Astrocyte (in vitro differentiated cells and primary cell): ENCODE measurements around the gene EVX1. TPM values are rescaled to one million over a fixed set of nuclear protein-coding genes. Genes with fewer than 3 reads are reported as not detected.

Experiments used
- DNase-seq: peaks from one replicate; pipeline ENCODE4 v3.0.0-alpha.2; 2010; ENCODE audit warnings: low read depth
- FAIRE-seq: peaks from 2 replicates; lab custom pipeline; 2011; peaks lifted over from hg19 to GRCh38; lab: Jason Lieb, UNC
- H2AFZ ChIP-seq: 2 replicates; pipeline ENCODE4 v1.6.0; 2012; ENCODE audit warnings: low read depth, low read length, inconsistent platforms
- H3K27ac ChIP-seq: 2 replicates; pipeline ENCODE4 v1.5.1; 2011; ENCODE audit warnings: low read depth, low read length, inconsistent platforms
- H3K27me3 ChIP-seq: 2 replicates; pipeline ENCODE4 v1.6.0; 2011; ENCODE audit warnings: low read length, inconsistent platforms; ENCODE audit not compliant: insufficient read depth
- H3K36me3 ChIP-seq: 2 replicates; pipeline ENCODE4 v1.5.1; 2011; ENCODE audit warnings: low read length, inconsistent platforms; ENCODE audit not compliant: insufficient read depth
- H3K4me1 ChIP-seq: 2 replicates; pipeline ENCODE4 v1.5.1; 2011; ENCODE audit warnings: low read length, inconsistent platforms; ENCODE audit not compliant: insufficient read depth
- H3K4me2 ChIP-seq: 2 replicates; pipeline ENCODE4 v1.6.0; 2012; ENCODE audit warnings: low read length, inconsistent platforms
- H3K4me3 ChIP-seq: 2 replicates; pipeline ENCODE4 v1.5.1; 2011; ENCODE audit warnings: low read depth, mild to moderate bottlenecking, low read length, inconsistent platforms; ENCODE audit not compliant: insufficient read depth
- H3K79me2 ChIP-seq: 2 replicates; pipeline ENCODE4 v1.6.0; 2012; ENCODE audit warnings: mild to moderate bottlenecking, low read length, inconsistent platforms; ENCODE audit not compliant: insufficient read depth
- H3K9ac ChIP-seq: 2 replicates; pipeline ENCODE4 v1.6.0; 2012; ENCODE audit warnings: mild to moderate bottlenecking, low read length, inconsistent platforms
- H3K9me3 ChIP-seq: 2 replicates; pipeline ENCODE4 v1.5.1; 2012; ENCODE audit warnings: low read depth, mild to moderate bottlenecking, low read length, inconsistent platforms; ENCODE audit not compliant: insufficient read depth
- H4K20me1 ChIP-seq: 2 replicates; pipeline ENCODE4 v1.6.0; 2012; ENCODE audit warnings: low read length, inconsistent platforms; ENCODE audit not compliant: insufficient read depth
- H3K27ac Mint-ChIP-seq: one replicate; pipeline ENCODE4 v1.8.0; 2021; ENCODE audit warnings: mild to moderate bottlenecking, mixed read lengths; ENCODE audit not compliant: unreplicated experiment
- H3K27me3 Mint-ChIP-seq: one replicate; pipeline ENCODE4 v1.8.0; 2021; ENCODE audit warnings: low read depth, mixed read lengths; ENCODE audit not compliant: unreplicated experiment
- H3K36me3 Mint-ChIP-seq: one replicate; pipeline ENCODE4 v1.8.0; 2021; ENCODE audit warnings: low read depth, mixed read lengths; ENCODE audit not compliant: unreplicated experiment
- H3K4me1 Mint-ChIP-seq: one replicate; pipeline ENCODE4 v1.8.0; 2021; ENCODE audit warnings: low read depth, mixed read lengths; ENCODE audit not compliant: unreplicated experiment
- H3K4me3 Mint-ChIP-seq: one replicate; pipeline ENCODE4 v1.8.0; 2021; ENCODE audit warnings: mild to moderate bottlenecking, moderate library complexity, mixed read lengths; ENCODE audit not compliant: unreplicated experiment
- H3K9me3 Mint-ChIP-seq: one replicate; pipeline ENCODE4 v1.8.0; 2021; ENCODE audit warnings: mild to moderate bottlenecking, mixed read lengths; ENCODE audit not compliant: unreplicated experiment
- EZH2 ChIP-seq: IDR thresholded peaks from 2 replicates; pipeline ENCODE4 v1.6.1; 2012; ENCODE audit warnings: mild to moderate bottlenecking, low read length, inconsistent platforms; ENCODE audit not compliant: insufficient read depth
- total RNA-seq: library from RNA; stranded (reverse); gene quantifications from 2 replicates; pipeline ENCODE4 v1.2.1, GENCODE V29; 2021
- TF ChIP-seq, protein P1 (sequence below): IDR thresholded peaks from 2 replicates; pipeline ENCODE4 v1.5.1; 2011; ENCODE audit warnings: low read depth, mild to moderate bottlenecking, inconsistent platforms, low read length, moderate library complexity; ENCODE audit not compliant: insufficient read depth

Gene EVX1
- total RNA-seq, 1 donor from 2014 or later: not detected

DNA sequence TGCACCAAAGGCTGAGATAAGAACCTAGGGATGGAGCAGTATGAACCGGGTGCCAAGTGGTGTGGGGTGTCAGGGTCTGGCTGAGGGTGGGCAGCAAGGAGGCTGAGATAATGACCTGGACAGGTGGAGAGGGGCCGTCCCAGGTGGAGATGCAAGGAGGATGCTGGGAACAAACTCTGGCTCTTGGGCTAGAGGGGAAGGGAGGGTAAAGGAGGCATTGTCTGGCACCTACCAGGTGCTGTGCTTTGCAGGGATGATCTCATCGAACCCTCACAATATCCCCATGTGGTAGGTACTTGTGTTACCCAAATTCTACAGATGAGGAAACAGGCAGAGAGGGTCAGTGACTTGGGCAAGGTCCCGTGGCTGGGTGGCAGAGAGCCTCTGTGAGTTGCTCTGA is 22.8 kb upstream of the EVX1 start:
- no peak overlapping the region for H3K4me3 Mint-ChIP-seq
- H3K4me2 ChIP-seq: no peak overlapping the region
- TF ChIP-seq, protein P1, sequence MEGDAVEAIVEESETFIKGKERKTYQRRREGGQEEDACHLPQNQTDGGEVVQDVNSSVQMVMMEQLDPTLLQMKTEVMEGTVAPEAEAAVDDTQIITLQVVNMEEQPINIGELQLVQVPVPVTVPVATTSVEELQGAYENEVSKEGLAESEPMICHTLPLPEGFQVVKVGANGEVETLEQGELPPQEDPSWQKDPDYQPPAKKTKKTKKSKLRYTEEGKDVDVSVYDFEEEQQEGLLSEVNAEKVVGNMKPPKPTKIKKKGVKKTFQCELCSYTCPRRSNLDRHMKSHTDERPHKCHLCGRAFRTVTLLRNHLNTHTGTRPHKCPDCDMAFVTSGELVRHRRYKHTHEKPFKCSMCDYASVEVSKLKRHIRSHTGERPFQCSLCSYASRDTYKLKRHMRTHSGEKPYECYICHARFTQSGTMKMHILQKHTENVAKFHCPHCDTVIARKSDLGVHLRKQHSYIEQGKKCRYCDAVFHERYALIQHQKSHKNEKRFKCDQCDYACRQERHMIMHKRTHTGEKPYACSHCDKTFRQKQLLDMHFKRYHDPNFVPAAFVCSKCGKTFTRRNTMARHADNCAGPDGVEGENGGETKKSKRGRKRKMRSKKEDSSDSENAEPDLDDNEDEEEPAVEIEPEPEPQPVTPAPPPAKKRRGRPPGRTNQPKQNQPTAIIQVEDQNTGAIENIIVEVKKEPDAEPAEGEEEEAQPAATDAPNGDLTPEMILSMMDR: no peak
- no peak for TF ChIP-seq EZH2

GRCh38 chr7:27220440-27220955 is 22.1 kb upstream of the EVX1 start:
- H3K27me3 ChIP-seq: peaks cover 88% of the 10 kb centered on the region
- Mint-ChIP-seq H3K36me3 (no peaks in the 10 kb centered on the region), H3K27ac (no peak overlapping the region), H3K4me3 (no peak overlapping the region), H3K4me1 (no peaks in the 10 kb centered on the region), H3K27me3 (peaks cover 88% of the 10 kb centered on the region), H3K9me3 (peaks cover 7% of the 10 kb centered on the region)
- DNase-seq (no peak), FAIRE-seq (no peak)
- peaks cover 3% of the 10 kb centered on the region for H4K20me1 ChIP-seq
- no peaks in the 10 kb centered on the region for H3K79me2 ChIP-seq
- no peak overlapping the region for H3K9ac ChIP-seq
- H2AFZ ChIP-seq: no peak overlapping the region
- H3K4me2 ChIP-seq: peak overlapping the region; percentile 8
- no peak overlapping the region for H3K27ac ChIP-seq
- H3K9me3 ChIP-seq: peaks cover 6% of the 10 kb centered on the region
- TF ChIP-seq, protein P1: no peak
- TF ChIP-seq EZH2: peak; percentile 86
- no peaks in the 10 kb centered on the region for H3K36me3 ChIP-seq
- H3K4me3 ChIP-seq: no peak overlapping the region
- no peaks in the 10 kb centered on the region for H3K4me1 ChIP-seq

More for the DNA sequence above, 22.8 kb upstream of the EVX1 start:
- H3K27ac Mint-ChIP-seq: peak overlapping the region; percentile 50
- FAIRE-seq (no peak), DNase-seq (no peak)
- no peak overlapping the region for H3K9ac ChIP-seq
- H3K27me3 ChIP-seq: peaks cover 88% of the 10 kb centered on the region
- peaks cover 7% of the 10 kb centered on the region for H3K9me3 Mint-ChIP-seq
- H3K4me1 ChIP-seq: no peaks in the 10 kb centered on the region
- no peaks in the 10 kb centered on the region for H3K4me1 Mint-ChIP-seq
- peaks cover 88% of the 10 kb centered on the region for H3K27me3 Mint-ChIP-seq
- H3K36me3 ChIP-seq: no peaks in the 10 kb centered on the region
- H2AFZ ChIP-seq: no peak overlapping the region
- H3K36me3 Mint-ChIP-seq: no peaks in the 10 kb centered on the region
- peaks cover 3% of the 10 kb centered on the region for H4K20me1 ChIP-seq
- H3K27ac ChIP-seq: no peak overlapping the region
- no peak overlapping the region for H3K4me3 ChIP-seq
- no peaks in the 10 kb centered on the region for H3K79me2 ChIP-seq
- peaks cover 6% of the 10 kb centered on the region for H3K9me3 ChIP-seq

DNA sequence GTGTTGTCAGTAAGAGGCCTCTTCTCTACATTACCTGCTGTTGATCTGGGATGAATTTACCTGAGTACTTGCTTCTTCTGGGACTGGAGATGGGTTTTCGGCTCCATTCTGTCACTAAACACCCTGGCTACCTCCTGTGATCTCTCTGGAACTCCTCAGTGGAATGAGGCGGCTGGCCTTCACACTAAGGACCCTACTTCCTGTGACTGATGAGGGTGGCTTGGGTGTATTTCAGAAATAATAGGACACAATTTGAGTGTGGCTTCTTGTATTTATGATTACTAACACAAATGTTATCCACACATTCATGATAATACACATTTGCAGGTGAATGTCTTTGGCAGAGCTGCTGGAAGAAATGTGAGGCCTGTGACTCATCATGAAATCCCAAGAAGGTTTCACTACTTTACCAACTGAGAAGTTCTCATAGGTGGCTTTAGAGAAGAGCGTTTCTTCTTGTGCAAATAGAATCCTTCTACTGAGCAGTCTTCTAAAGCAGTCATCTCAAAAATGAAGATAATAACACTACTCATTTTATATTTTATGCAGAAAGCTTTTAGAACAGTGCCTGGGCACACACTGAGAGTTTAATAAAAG is 21.3 kb upstream of the EVX1 start:
- H3K27me3 Mint-ChIP-seq: peaks cover 87% of the 10 kb centered on the region
- no peaks in the 10 kb centered on the region for H3K4me1 ChIP-seq
- no peaks in the 10 kb centered on the region for H3K79me2 ChIP-seq
- DNase-seq (no peak), FAIRE-seq (no peak)
- H3K4me2 ChIP-seq: no peak overlapping the region
- H3K4me3 ChIP-seq: no peak overlapping the region
- peaks cover 4% of the 10 kb centered on the region for H3K9me3 Mint-ChIP-seq
- peaks cover 88% of the 10 kb centered on the region for H3K27me3 ChIP-seq
- H3K9me3 ChIP-seq: peaks cover 6% of the 10 kb centered on the region
- H3K27ac Mint-ChIP-seq: no peak overlapping the region
- H3K27ac ChIP-seq: no peak overlapping the region
- no peaks in the 10 kb centered on the region for H3K36me3 ChIP-seq
- TF ChIP-seq EZH2: no peak
- TF ChIP-seq, protein P1: no peak
- H3K36me3 Mint-ChIP-seq: no peaks in the 10 kb centered on the region
- H2AFZ ChIP-seq: no peak overlapping the region
- no peak overlapping the region for H3K9ac ChIP-seq
- peaks cover 3% of the 10 kb centered on the region for H4K20me1 ChIP-seq
- H3K4me3 Mint-ChIP-seq: no peak overlapping the region
- no peaks in the 10 kb centered on the region for H3K4me1 Mint-ChIP-seq
